Dermis blood vessel endothelial cell (primary cell): Measurements from ENCODE around the gene PLCB4. TPM values are rescaled to one million over a fixed set of nuclear protein-coding genes. Genes with fewer than 3 reads are reported as not detected.

Experiments
- DNase-seq: peaks from one replicate; pipeline ENCODE4 v3.0.0; 2010
- total RNA-seq: library from RNA; depleted of rRNA; stranded (reverse); fragments of >200 nt; gene quantifications from 2 replicates; pipeline ENCODE4 v1.2.3, GENCODE V29; 2014

PLCB4 gene
- total RNA-seq, 1 donor from 2014 or later = 9.9 TPM

DNA sequence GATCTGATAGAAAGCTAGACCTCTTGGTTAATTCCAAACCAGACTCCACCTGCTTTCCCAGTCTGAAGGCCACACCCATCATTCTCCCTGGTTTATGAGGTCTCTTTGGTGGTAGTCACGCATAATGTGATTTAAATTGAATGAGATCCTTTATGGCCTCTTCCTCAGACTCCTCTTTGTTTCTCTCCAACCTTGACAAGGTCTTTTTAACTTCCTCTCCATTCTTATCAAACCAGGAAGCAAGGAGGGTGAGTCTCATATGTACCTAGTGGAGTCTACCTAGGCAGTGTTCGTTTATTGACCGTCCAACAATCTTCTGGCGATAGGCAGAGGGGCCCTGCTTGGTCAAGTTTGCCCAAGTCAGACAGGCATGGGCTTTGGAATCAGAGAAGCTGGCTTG is 261.3 kb downstream of the PLCB4 start:
- DNase-seq = no peak

- no peak for DNase-seq
Observed at GRCh38 chr20:9331707-9332435, 263.0 kb downstream of the PLCB4 start.

- DNase-seq = no peak
Observed at GRCh38 chr20:9332791-9333479, 264.0 kb downstream of the PLCB4 start.

GRCh38 chr20:9334866-9335265 is 266.0 kb downstream of the PLCB4 start:
- DNase-seq = no peak

GRCh38 chr20:9338101-9338500 is 269.2 kb downstream of the PLCB4 start:
- DNase-seq = no peak

GRCh38 chr20:9339708-9340107 is 270.8 kb downstream of the PLCB4 start:
- no peak for DNase-seq

DNA sequence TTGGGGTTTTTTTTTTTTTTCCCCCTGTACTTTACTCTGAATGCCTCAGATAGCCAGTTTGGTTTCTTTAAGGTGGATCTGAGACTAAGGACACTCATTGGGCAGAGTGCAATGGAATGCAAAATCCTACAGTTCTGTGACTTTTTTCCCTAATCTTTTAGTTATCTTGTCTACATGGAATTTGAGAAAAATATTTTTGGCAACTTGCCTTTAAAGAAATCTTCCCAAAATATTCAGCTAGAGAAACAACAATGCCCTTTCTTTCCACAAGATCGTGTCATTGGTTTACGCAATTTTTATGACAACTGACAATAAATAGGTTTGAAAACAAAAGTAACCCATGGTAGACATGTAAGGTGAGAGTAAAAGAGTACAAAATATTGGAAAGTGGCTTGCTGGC is 273.8 kb downstream of the PLCB4 start:
- DNase-seq = no peak

GRCh38 chr20:9344083-9344920 is 275.4 kb downstream of the PLCB4 start:
- peak; percentile 70 for DNase-seq

DNA sequence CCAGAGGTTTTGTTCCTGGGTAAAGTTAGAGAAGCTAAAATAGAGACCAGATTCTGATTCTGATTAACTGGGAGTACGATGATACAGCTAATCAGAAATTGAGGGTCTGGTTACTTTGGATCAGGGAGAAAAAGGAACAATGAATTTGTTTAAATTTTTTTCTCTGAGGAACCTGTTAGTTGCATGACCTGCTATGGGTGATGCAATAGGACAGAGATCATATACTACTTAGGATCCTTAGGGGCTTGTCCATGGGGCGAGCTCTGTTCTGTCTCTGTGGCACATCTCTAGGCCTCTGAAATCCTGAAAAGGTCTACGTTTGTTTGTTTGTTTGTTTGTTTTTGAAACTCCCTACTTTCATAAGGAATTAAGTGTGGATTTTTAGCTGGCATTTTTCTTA is 279.4 kb downstream of the PLCB4 start:
- DNase-seq = no peak

- peak; percentile 39 for DNase-seq
Observed at GRCh38 chr20:9348747-9349146, 279.9 kb downstream of the PLCB4 start.

DNA sequence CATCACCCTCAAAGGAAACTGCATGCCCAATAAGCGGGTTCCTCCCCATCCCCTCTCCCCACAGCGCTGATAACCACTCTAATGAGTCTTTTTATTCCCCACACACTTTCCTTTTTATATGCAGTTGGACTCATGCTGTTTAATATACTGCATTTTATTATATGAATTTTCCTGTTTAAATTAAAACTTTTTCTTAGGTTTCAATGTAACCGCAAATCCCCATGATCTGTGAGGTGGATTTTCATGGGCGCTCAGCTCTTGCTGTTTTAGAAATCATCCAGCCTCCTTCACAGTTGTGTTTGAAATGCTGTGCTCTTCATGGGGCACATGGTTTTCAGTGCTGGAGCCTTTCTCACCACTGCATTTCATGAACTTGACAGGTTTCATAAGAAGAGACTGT is 280.4 kb downstream of the PLCB4 start:
- DNase-seq = no peak

- no peak for DNase-seq
Observed at GRCh38 chr20:9352739-9353138, 283.9 kb downstream of the PLCB4 start.

DNA sequence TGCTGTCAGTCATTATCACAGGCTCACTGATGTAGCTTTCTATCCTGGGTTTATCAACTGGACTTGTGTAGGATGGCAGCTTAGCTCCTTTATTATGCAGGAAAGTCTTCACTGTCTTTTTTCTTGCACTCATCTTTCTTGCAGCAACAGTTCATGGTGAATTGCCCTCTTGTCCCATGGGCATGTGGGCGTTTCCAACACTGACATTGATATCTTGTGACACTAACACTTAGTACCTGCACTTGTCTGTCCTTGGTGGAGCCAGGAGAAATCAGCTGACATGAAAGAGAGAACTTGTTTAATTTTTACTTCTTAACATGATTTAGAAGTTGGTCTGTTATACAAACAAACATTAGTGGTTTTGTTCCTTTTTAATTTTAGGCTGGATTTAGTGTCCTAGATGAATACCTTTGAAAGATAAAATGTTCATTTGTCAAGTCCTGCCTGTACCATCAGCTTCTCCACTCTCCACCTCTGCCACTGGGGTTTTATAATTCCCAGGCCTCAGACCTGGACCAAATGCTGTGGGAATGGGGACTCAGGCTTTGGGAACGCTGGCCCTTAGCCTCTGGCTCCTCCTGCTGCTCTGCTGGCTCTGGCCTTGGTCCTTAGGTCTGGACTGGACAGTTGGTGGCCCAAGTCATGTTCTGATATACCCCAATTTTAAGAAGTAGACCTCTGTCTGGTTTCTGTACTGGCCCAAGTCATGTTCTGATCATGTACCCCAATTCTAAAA is 284.5 kb downstream of the PLCB4 start:
- DNase-seq = no peak

- DNase-seq = no peak
Observed at GRCh38 chr20:9353916-9354276, 285.0 kb downstream of the PLCB4 start.

DNA sequence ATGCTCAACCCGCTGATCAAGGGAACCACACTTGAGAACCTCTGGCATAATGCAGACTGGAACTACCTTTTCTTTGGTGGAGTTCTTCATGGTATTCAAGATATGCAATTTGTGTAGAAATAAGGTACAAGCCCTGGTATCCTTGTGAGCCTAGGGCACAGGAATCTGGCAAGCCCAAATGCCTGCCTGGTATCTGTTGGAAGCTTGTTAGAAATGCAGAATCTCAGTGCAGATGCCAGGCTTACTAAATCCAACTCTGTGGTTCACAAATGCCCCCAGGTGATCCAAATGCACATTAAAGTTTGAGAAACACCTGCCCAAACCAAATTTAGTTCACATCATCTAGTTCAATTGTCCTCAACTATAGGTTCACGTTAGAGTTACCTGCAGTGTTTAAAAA is 285.7 kb downstream of the PLCB4 start:
- DNase-seq = no peak

- no peak for DNase-seq
Observed at GRCh38 chr20:9358001-9358400, 289.1 kb downstream of the PLCB4 start.

- DNase-seq = peak; percentile 82
Observed at GRCh38 chr20:9359561-9360308, 290.8 kb downstream of the PLCB4 start.

GRCh38 chr20:9360431-9360830 is 291.5 kb downstream of the PLCB4 start:
- no peak for DNase-seq

- DNase-seq = no peak
Observed at GRCh38 chr20:9363673-9364072, 294.8 kb downstream of the PLCB4 start.

DNA sequence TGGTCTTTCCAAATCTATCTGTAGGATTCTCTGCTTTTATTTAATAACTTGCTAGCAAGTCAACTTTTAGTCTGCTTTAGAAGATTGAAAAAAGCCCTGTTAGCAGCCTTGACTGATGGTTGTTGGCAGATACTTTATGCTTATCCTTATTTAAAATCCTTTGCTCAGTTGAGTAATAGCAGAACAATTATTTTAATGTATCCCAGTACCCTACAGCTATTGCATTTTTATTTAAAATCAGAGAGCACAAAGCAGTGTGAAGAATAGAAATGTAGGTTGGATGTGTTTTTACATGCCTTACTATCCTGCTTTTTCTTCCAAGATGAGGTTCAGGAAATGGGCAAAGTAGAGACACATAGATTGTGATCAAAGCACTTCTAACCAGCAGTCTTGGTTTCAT is 298.4 kb downstream of the PLCB4 start:
- DNase-seq = no peak

DNA sequence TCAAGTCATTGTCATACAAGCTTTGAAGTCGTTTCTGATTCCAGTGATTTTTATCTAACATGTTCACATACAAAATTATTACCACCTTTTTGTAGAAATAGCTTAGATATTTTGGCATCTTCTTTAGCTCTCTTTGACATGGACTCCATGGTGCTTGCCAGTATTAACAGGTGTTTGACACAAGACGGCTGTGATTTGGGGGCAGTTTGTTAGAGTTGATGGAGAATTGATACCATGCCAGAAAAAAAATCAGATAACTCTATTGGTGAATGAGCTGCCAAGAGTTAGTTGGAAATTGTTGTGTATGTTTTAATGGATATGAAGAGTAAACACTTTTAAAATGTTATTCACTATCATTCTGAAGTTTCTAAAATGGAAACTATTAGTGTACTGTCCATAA is 298.9 kb downstream of the PLCB4 start:
- no peak for DNase-seq

DNA sequence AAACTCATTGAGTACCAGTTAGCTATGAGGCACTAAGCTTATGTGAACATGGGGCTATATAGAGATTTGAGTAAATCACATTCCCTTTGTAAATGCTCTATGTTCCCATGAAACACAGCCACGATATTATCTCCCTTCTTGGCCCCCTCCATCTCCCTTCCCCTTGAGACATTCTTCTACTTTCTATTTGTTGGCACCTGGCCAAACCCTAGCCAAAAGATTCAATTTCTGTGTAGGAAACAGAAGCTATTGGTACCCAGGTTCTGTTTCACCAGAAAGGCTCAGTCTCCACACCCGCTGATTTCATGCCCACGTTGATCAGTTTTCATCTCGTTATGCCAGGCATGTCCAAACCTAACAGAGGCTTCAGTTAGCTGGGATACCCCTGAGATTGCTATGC is 300.0 kb downstream of the PLCB4 start:
- DNase-seq = no peak
